GM18870 (cell line): ENCODE results near the gene FNDC3B.
A peak's percentile ranks its signal among the peaks of the same experiment; 100 is the strongest.

Experiments used
- ATAC-seq: cut with Tn5 transposase; IDR thresholded peaks from one replicate; pipeline ENCODE4 v1.9.1; 2021; ENCODE audit warnings: moderate library complexity; ENCODE audit not compliant: unreplicated experiment

FNDC3B gene

GRCh38 chr3:172147113-172147818, 107.9 kb downstream of the FNDC3B start:
- ATAC-seq, result no peak

- ATAC-seq, result no peak
Observed at GRCh38 chr3:172148241-172148640, 108.9 kb downstream of the FNDC3B start.

GRCh38 chr3:172148702-172149565, 109.6 kb downstream of the FNDC3B start:
- no peak for ATAC-seq

DNA sequence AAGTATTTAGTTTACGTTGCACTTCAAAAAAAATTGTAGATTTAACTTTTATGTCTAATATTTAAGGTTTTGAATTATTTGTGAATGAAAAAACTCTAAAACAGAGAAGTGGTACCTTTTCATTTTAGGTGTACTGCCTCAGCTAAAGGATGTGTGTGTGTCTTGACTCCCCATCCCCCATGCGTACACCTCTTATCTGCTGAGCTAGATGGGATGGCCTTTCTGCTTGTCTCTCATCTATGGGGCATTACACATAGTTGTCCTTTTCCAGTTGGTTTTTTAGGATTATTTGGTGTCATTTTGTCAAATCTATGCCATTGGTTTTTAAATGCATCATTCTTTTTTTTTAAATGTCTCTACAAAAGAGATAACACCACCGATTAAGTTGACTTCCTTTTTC, 110.9 kb downstream of the FNDC3B start:
- ATAC-seq, result no peak

GRCh38 chr3:172150913-172151650, 111.7 kb downstream of the FNDC3B start:
- no peak for ATAC-seq

- no peak for ATAC-seq
Observed at GRCh38 chr3:172151651-172152649, 112.6 kb downstream of the FNDC3B start.

DNA sequence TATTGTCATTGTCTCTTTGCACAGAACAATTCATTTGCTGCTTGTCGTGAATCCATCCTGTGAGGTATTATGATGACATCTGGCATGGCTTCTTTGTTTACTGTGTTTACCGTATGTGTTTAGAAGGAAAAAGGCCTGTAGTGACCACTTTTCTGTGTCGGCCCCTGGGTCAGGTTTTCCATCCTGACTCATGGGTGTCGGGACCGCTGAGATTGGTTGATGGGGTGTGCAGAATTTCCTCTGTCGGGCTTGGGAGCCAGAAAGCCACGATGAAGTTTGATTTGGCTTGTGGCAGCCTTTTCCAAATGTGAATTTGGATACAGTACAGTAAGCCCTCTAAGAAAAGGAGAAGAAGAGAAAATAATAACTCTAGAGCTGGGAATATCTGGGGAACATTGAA, 113.5 kb downstream of the FNDC3B start:
- no peak for ATAC-seq

DNA sequence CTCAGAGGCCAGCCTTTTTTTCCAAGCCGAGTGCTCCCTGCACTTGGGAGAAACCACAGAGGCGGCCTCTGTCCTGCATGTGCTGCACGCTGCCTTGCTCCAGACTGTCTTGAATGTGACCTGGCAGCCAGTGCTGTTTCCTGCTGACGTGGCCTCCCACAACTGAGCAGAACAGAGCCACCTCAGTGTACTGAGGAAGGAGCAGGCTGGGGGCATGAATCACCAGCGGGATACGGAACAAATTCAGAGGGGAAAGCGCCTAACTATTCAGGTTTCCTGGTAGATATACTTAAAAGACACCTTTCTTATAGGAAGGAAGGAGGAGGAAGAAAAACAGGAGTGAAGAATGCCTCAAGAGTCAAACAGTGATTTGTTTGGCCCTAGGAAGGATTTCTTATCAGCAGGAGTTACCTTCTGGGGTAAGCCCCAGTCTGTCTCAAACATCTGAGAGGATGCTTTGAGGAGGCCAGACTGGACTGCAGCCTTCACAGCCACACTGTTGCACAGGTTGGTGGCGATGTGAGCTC, 114.0 kb downstream of the FNDC3B start:
- no peak for ATAC-seq

- peak; percentile 68 for ATAC-seq
Observed at GRCh38 chr3:172154768-172155664, 115.6 kb downstream of the FNDC3B start.

DNA sequence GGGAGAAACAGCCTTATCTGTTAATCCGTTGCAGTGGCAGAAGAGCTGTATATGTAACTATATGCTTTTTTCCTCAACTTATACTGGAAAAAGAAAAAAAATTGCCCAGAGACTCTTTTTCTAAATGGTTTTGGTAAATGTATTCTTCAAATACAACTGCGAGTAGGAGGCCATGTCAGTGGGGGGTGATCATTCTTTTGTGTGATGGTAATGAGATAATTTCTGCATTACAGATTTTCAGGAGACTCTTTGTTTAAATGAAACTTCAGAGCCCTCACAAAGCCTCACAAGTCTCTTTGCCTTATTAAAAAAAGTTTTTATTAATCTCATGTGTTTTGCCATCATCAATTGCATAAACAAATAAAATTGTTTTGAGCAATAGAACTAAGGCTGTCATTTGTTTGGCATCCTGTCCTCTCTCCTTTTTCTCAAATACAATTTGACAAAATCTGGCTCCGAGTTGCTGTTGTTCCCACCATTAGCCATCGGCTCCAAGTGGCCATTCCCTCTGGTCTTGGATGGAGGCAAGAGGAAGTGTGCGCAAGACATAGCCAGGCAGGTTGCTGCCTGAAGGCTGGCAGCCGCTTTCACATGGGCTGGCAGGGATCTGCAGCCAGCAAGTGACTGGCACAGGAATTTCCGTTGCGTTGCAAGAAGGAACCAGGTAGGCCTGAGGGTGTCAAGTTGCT, 116.7 kb downstream of the FNDC3B start:
- ATAC-seq, result no peak

GRCh38 chr3:172156586-172156955, 117.2 kb downstream of the FNDC3B start:
- ATAC-seq, result no peak

DNA sequence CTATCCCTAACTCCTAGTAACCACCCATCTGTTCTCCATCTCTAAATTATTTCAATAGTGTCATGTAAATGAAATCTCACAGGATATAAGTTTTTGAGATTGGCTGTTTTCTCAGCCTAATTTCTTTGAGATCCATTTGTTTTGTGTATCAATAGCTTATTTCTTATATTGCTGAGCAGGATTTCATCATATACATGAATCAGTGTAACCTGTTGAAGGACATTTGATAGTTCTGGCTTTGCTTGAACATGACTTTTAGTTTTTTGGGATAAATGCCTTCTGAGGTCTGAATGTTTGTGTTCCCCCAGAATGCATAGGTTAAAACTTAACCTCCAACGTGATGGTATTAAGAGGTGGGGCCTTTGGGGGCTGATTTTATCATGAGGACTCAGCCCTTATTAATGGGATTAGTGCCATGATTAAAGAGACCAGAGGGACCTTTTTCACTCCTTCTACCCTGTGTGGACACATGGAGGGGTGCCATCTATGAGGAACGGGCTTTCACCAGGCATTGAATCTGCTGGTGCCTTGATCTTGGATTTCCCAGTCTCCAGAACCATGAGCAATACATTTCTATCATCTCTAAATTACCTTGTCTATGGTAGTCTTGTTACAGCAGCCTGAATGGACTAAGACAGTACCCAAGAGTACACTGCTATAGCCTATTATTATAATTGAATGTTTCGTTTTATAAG, 118.3 kb downstream of the FNDC3B start:
- ATAC-seq, result no peak

DNA sequence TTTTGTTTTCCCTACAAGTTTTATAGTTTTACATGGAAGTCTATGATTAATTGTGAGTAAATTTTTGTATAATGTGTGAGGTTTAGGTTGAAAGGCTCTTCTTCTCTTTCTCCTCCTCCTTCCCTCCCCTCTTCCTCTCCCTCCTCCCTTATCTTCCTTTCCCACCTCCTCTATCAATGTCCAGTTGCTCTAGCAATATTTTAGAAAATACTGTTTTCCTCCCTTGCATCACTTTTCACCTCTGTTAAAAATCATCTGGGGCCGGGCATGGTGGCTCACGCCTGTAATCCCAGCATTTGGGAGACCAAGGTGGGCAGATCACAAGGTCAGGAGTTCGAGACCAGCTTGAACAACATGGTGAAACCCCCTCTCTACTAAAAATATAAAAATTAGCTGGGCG, 119.4 kb downstream of the FNDC3B start:
- ATAC-seq, result no peak

DNA sequence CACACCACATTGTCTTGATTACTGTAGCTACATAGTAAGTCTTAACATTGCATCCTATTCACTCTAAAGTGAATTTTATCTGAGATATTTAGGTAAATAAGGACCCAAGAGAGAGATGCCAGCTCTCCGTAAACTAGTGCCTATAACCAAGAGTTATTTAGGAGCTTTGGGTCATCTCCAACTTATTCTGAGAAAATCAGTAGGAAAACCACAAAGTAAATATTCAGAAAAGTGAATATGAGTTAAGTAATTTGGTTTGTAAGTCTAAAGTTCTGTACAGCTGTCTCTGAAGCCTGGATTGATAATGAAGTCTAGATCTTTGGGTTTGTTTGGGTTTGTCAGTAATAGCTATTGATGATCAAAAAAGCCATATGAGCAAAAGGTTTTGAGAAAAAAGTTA, 120.0 kb downstream of the FNDC3B start:
- no peak for ATAC-seq

DNA sequence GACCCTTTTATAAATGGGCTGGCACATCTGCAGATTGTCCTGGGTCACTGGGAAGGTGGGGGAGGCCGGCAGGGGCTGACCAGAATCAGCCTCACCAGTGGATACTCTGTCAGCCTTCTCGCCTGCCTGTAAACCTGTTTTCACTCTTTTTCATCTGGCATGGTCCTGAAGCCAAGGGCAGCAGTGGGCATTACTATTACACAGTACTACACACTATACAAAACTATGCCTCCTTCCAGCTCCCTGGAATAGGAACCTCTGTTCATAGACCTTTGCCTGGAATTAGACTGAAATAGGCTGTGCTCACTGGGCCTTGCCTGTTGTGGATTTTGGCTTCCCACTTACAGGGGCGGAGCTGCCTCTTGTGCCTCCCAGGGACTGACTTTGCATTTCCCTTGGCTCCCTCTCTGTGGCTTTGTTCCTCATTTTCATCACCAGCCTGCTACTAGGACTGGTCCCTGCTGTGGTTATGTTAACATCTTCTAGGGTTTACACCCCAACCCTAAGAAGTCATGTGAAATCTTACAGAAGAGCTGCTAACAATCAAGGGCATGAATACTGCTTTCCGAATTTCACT, 120.7 kb downstream of the FNDC3B start:
- no peak for ATAC-seq

GRCh38 chr3:172161133-172161789, 121.9 kb downstream of the FNDC3B start:
- ATAC-seq, result no peak

- ATAC-seq, result no peak
Observed at GRCh38 chr3:172161959-172162358, 122.6 kb downstream of the FNDC3B start.
